ENCODE measurements around the gene RLBP1. TPM values are rescaled to one million over a fixed set of nuclear protein-coding genes. Genes with fewer than 3 reads are reported as not detected.

Gene RLBP1
- total and polyA plus RNA-seq, 2 of the 13 experiments (the other 11 are each of a cell fraction or from before 2014, with no cell fraction given) = 0.07 TPM; not detected in 1

- TF ChIP-seq PRMT3 (CRISPR knock-in tag; IDR thresholded peaks at IDR 0.05; ENCODE audit: borderline replicate concordance, low read depth) = no peak
- TF ChIP-seq NKX3-1 (CRISPR knock-in tag; IDR thresholded peaks at IDR 0.05) = 0 out of 2 replicates have a peak, but pooled peaks have one; percentile 20
- TF ChIP-seq ZBTB10 (CRISPR knock-in tag; IDR thresholded peaks at IDR 0.05; ENCODE audit: borderline replicate concordance) = no peak
- peak; percentile 63 for TF ChIP-seq POLR2AphosphoS5 (IDR thresholded peaks at IDR 0.05; ENCODE audit: low read depth, low read length)
- TF ChIP-seq ZNF784 (CRISPR knock-in tag; IDR thresholded peaks at IDR 0.05; ENCODE audit: borderline replicate concordance) = 0 out of 2 replicates have a peak, but pooled peaks have one; percentile 8
- 0 out of 2 replicates have a peak, but pooled peaks have one; percentile 34 for TF ChIP-seq DZIP1 (CRISPR knock-in tag; IDR thresholded peaks at IDR 0.05)
- TF ChIP-seq MAF1 (CRISPR knock-in tag; IDR thresholded peaks at IDR 0.05; ENCODE audit: borderline replicate concordance) = no peak
- no peak for TF ChIP-seq NONO (IDR thresholded peaks at IDR 0.05)
- peak; percentile 84 for TF ChIP-seq NONO (CRISPR knock-in tag; conservative IDR thresholded peaks at IDR 0.05)
- TF ChIP-seq ZNF609 (CRISPR knock-in tag; IDR thresholded peaks at IDR 0.05; ENCODE audit: borderline replicate concordance) = no peak
- TF ChIP-seq SRF (IDR thresholded peaks at IDR 0.05; ENCODE audit: low read depth, low read length) = no peak
- TF ChIP-seq FLYWCH1 (CRISPR knock-in tag; IDR thresholded peaks at IDR 0.05) = no peak; the same call in 1 of the 2 replicates
- no peak for TF ChIP-seq SMYD3 (CRISPR knock-in tag; IDR thresholded peaks at IDR 0.05)
- no peak for TF ChIP-seq TFAP4 (IDR thresholded peaks at IDR 0.05; ENCODE audit: borderline replicate concordance, low read depth)
- TF ChIP-seq ZNF879 (CRISPR knock-in tag; IDR thresholded peaks at IDR 0.05) = no peak
Observed at GRCh38 chr15:89243691-89244573, 22.6 kb upstream of the RLBP1 start, which contains the start of gene FANCI (continued).

All from HepG2 (cell line).